Fibroblast of the aortic adventitia (primary cell): Measurements from ENCODE around the gene PLCH1. TPM values are rescaled to one million over a fixed set of nuclear protein-coding genes. Genes with fewer than 3 reads are reported as not detected.

ENCODE experiments used
- DNase-seq: peaks from one replicate; pipeline ENCODE4 v3.0.0-alpha.2; 2010; ENCODE audit warnings: low read depth
- H3K4me3 ChIP-seq: 2 replicates; pipeline ENCODE4 v1.5.1; 2011; ENCODE audit warnings: low read depth, mild to moderate bottlenecking, control low read depth, low read length, moderate library complexity
- CTCF ChIP-seq: IDR thresholded peaks from 2 replicates; pipeline ENCODE4 v1.5.1; 2011; ENCODE audit warnings: mild to moderate bottlenecking, low read length, control low read depth, inconsistent platforms; ENCODE audit not compliant: insufficient read depth
- total RNA-seq: library from RNA; depleted of rRNA; stranded (reverse); fragments of >200 nt; gene quantifications from 2 replicates; pipeline ENCODE4 v1.2.3, GENCODE V29; 2012; ENCODE audit warnings: low replicate concordance

PLCH1 gene
- total RNA-seq, 1 donor, result 0.09 TPM

- no peak for DNase-seq
- no peak overlapping the region for H3K4me3 ChIP-seq
- TF ChIP-seq CTCF, result no peak
These were observed 232.6 kb downstream of the PLCH1 start for GRCh38 chr3:155512175-155512866.

- no peak for DNase-seq
- no peak for TF ChIP-seq CTCF
- no peak overlapping the region for H3K4me3 ChIP-seq
These were observed 240.2 kb downstream of the PLCH1 start for GRCh38 chr3:155504682-155505081.

- DNase-seq, result no peak
- TF ChIP-seq CTCF, result no peak
- no peak overlapping the region for H3K4me3 ChIP-seq
These were observed 242.2 kb downstream of the PLCH1 start for GRCh38 chr3:155502630-155503029.

GRCh38 chr3:155500194-155500818 lies 244.6 kb downstream of the PLCH1 start:
- no peak overlapping the region for H3K4me3 ChIP-seq
- no peak for TF ChIP-seq CTCF
- no peak for DNase-seq

GRCh38 chr3:155497930-155498647 lies 246.8 kb downstream of the PLCH1 start:
- no peak overlapping the region for H3K4me3 ChIP-seq
- DNase-seq, result peak; percentile 89
- no peak for TF ChIP-seq CTCF

- TF ChIP-seq CTCF, result no peak
- no peak for DNase-seq
- H3K4me3 ChIP-seq, result no peak overlapping the region
These were observed 248.7 kb downstream of the PLCH1 start for GRCh38 chr3:155496206-155496605.
